Measurements from ENCODE around the gene INO80D. TPM values are rescaled to one million over a fixed set of nuclear protein-coding genes. Genes with fewer than 3 reads are reported as not detected.
"Not testable (repeated sequence)": the region's sequence is repeated elsewhere in the genome, so short reads cannot be mapped to it uniquely, and the experiment has no call there.

INO80D gene
- total RNA-seq, 1 experiment from 2014 or later = 21.7 TPM

DNA sequence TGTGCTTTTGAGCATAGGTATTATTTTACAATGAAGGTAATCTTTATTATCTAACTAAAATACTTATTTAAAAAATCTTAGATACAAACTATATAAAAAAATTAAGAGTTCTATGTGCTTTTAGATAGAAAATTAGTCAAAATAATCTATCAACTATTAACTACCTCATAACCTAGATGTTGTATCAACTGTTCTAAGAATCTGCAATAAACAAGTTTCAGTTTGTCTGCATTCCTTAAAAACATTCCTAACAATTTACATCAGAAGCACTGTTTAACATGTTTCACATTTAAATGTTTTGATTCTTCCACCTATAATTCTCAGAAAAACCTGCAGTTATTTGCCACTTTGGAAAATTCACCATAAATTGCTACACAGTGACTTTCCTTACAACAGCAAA, 39.9 kb upstream of the INO80D start:
- H3K4me3 ChIP-seq (ENCODE audit: low read depth, low read length, poor library complexity, severe bottlenecking) = no peak overlapping the region
- TF ChIP-seq EZH2 (IDR thresholded peaks at IDR 0.05; ENCODE audit: borderline replicate concordance, low read depth, low read length, poor library complexity, severe bottlenecking) = no peak
- TF ChIP-seq, protein P1, sequence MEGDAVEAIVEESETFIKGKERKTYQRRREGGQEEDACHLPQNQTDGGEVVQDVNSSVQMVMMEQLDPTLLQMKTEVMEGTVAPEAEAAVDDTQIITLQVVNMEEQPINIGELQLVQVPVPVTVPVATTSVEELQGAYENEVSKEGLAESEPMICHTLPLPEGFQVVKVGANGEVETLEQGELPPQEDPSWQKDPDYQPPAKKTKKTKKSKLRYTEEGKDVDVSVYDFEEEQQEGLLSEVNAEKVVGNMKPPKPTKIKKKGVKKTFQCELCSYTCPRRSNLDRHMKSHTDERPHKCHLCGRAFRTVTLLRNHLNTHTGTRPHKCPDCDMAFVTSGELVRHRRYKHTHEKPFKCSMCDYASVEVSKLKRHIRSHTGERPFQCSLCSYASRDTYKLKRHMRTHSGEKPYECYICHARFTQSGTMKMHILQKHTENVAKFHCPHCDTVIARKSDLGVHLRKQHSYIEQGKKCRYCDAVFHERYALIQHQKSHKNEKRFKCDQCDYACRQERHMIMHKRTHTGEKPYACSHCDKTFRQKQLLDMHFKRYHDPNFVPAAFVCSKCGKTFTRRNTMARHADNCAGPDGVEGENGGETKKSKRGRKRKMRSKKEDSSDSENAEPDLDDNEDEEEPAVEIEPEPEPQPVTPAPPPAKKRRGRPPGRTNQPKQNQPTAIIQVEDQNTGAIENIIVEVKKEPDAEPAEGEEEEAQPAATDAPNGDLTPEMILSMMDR (conservative IDR thresholded peaks at IDR 0.05; ENCODE audit: low read depth, low read length) = no peak
- intact Hi-C loops (cut with micrococcal nuclease; ENCODE audit: unreplicated experiment) = no loop called here
- H3K27ac ChIP-seq (ENCODE audit: low read depth, low read length, poor library complexity, severe bottlenecking) = no peak overlapping the region
- H3K36me3 ChIP-seq (ENCODE audit: insufficient read depth, low read length, poor library complexity, severe bottlenecking) = peaks cover 85% of the 10 kb centered on the region
- ChIA-PET POLR2A (ENCODE audit: low non-redundant PET) (no interaction called here), CTCF (no interaction called here)
- H3K4me1 ChIP-seq (ENCODE audit: insufficient read depth, low read length, poor library complexity, severe bottlenecking) = no peaks in the 10 kb centered on the region
- DNase-seq (ENCODE audit: low spot score) = no peak
- H3K9me3 ChIP-seq (ENCODE audit: low read depth, low read length, poor library complexity, severe bottlenecking) = no peaks in the 10 kb centered on the region
- H3K27me3 ChIP-seq (replicated peaks; ENCODE audit: insufficient read depth, low read depth, low read length, poor library complexity) = no peaks in the 10 kb centered on the region
- no TSS peak for BruUV-seq (replicated peaks)

DNA sequence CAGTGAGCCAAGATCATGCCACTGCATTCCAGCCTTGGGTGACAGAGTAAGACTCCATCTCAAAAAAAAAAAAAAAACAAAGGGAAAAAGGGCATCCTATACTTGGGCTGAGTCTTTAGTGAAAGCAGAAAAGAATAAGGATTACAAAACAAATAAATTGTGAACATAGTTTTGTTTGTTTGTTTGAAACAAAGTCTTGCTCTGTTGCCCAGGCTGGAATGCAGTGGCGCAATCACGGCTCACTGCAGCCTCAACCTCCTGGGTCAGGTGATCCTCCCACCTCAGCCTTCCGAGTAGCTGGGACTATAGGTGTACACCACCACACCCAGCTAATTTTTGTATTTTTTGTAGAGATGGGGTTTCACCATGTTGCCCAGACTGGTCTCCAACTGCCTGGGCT, 36.6 kb upstream of the INO80D start:
- H3K4me3 ChIP-seq (ENCODE audit: low read depth, low read length, poor library complexity, severe bottlenecking); intact Hi-C loops (cut with micrococcal nuclease; ENCODE audit: unreplicated experiment); H3K27ac ChIP-seq (ENCODE audit: low read depth, low read length, poor library complexity, severe bottlenecking); H3K4me1 ChIP-seq (ENCODE audit: insufficient read depth, low read length, poor library complexity, severe bottlenecking); DNase-seq (ENCODE audit: low spot score); BruUV-seq (replicated peaks); POLR2A ChIA-PET (ENCODE audit: low non-redundant PET); H3K27me3 ChIP-seq (replicated peaks; ENCODE audit: insufficient read depth, low read depth, low read length, poor library complexity); H3K9me3 ChIP-seq (ENCODE audit: low read depth, low read length, poor library complexity, severe bottlenecking); CTCF ChIA-PET: not testable (repeated sequence)
- H3K36me3 ChIP-seq (ENCODE audit: insufficient read depth, low read length, poor library complexity, severe bottlenecking) = peaks cover 69% of the 10 kb centered on the region

DNA sequence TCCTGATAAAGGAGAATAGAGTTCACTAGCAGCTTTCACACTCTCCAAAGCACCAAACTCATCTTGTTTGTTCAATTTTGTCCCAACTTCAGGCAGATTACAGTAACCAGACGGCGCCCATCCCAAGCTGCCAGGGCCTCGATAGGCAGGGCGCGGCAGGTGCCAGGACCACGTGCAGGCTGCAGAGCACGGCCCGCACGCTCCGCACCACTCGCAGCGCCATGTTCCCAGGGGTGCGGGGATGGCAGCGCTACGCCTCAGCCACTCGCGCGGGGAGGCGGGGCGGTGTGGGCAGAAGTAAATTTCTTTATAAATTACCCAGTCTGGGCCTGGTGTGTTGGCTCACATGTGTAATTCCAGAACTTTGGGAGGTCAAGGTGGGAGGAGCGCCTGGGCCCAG, 30.3 kb upstream of the INO80D start:
- ChIA-PET CTCF (no interaction called here), POLR2A (ENCODE audit: low non-redundant PET) (no interaction called here)
- BruUV-seq (replicated peaks) = no TSS peak
- no peak for DNase-seq (ENCODE audit: low spot score)
- intact Hi-C loops (cut with micrococcal nuclease; ENCODE audit: unreplicated experiment) = no loop called here
- H3K4me3 ChIP-seq (ENCODE audit: low read depth, low read length, poor library complexity, severe bottlenecking) = no peak overlapping the region
- H3K36me3 ChIP-seq (ENCODE audit: insufficient read depth, low read length, poor library complexity, severe bottlenecking) = peaks cover 20% of the 10 kb centered on the region
- no peaks in the 10 kb centered on the region for H3K9me3 ChIP-seq (ENCODE audit: low read depth, low read length, poor library complexity, severe bottlenecking)
- H3K27me3 ChIP-seq (replicated peaks; ENCODE audit: insufficient read depth, low read depth, low read length, poor library complexity) = no peaks in the 10 kb centered on the region
- no peaks in the 10 kb centered on the region for H3K4me1 ChIP-seq (ENCODE audit: insufficient read depth, low read length, poor library complexity, severe bottlenecking)
- TF ChIP-seq, protein P1 (conservative IDR thresholded peaks at IDR 0.05; ENCODE audit: low read depth, low read length) = no peak
- TF ChIP-seq EZH2 (IDR thresholded peaks at IDR 0.05; ENCODE audit: borderline replicate concordance, low read depth, low read length, poor library complexity, severe bottlenecking) = no peak
- no peak overlapping the region for H3K27ac ChIP-seq (ENCODE audit: low read depth, low read length, poor library complexity, severe bottlenecking)

DNA sequence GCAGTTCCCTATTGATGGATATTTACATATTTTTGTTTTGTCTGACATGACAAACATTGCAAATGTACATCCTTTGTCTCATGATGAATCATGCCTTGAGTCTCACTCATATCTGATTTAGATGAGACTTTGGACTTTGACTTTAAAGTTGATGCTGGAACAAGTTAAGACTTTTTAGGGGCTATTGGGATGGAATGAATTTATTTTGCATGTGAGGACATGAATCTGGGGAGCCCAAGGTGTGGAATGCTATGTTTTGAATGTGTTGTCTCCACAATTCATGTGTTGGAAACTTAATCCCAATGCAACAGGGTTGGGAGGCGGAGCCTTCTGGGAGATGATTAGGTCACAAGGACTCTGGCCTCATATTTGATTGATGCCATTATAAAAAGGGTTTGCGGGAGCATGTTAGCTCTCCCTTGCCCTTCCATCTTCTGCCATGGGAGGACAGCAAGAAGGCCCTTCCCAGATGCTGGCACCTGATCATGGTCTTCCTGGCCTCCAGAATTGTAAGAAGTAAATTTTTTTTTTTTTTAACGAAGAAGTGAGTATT, 29.1 kb upstream of the INO80D start:
- intact Hi-C loops (cut with micrococcal nuclease; ENCODE audit: unreplicated experiment) = no loop called here
- POLR2A ChIA-PET (ENCODE audit: low non-redundant PET) = no interaction called here
- DNase-seq (ENCODE audit: low spot score) = no peak
- Histone ChIP-seq H3K4me1 (ENCODE audit: insufficient read depth, low read length, poor library complexity, severe bottlenecking) (no peaks in the 10 kb centered on the region), H3K27ac (ENCODE audit: low read depth, low read length, poor library complexity, severe bottlenecking) (no peak overlapping the region), H3K27me3 (replicated peaks; ENCODE audit: insufficient read depth, low read depth, low read length, poor library complexity) (no peaks in the 10 kb centered on the region), H3K36me3 (ENCODE audit: insufficient read depth, low read length, poor library complexity, severe bottlenecking) (peaks cover 10% of the 10 kb centered on the region), H3K4me3 (ENCODE audit: low read depth, low read length, poor library complexity, severe bottlenecking) (no peak overlapping the region), H3K9me3 (ENCODE audit: low read depth, low read length, poor library complexity, severe bottlenecking) (no peaks in the 10 kb centered on the region)
- CTCF ChIA-PET = no interaction called here
- BruUV-seq (replicated peaks) = no TSS peak
- TF ChIP-seq EZH2 (IDR thresholded peaks at IDR 0.05; ENCODE audit: borderline replicate concordance, low read depth, low read length, poor library complexity, severe bottlenecking) = no peak
- TF ChIP-seq, protein P1 (conservative IDR thresholded peaks at IDR 0.05; ENCODE audit: low read depth, low read length) = no peak
